Neural progenitor cell (in vitro differentiated cells): ENCODE data around the gene RASL11B.

Source experiments
- EZH2 ChIP-seq: fragments of 200-600 bp; sonication (generic); IDR thresholded peaks from 2 replicates; pipeline ENCODE4 v1.6.1; 2017; ENCODE audit warnings: antibody characterized with exemption, mild to moderate bottlenecking, moderate library complexity
- TF ChIP-seq, protein P1 (sequence below): fragments of 200-600 bp; sonication (generic); IDR thresholded peaks from 2 replicates; pipeline ENCODE4 v1.5.1; 2017; ENCODE audit warnings: antibody characterized with exemption, mild to moderate bottlenecking

DNA sequence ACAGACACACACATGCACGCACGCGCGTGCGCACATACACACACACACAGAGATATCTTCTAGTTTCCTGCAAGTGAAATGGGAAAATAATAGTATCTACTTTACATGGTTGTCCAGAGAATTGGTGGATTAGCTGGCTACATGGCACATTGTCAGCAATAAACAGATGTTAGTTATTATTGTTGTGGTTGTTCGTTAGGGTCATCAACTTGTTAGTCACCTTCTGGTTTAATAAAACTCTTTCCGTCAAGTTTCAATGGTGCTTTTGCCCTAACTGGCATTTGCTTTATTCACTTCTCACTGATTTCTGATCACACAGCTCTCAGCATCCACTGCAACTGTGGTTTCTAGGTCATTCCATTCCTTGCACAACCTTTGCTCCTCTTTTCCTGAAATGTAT lies 25.4 kb upstream of the RASL11B start:
- TF ChIP-seq, protein P1, sequence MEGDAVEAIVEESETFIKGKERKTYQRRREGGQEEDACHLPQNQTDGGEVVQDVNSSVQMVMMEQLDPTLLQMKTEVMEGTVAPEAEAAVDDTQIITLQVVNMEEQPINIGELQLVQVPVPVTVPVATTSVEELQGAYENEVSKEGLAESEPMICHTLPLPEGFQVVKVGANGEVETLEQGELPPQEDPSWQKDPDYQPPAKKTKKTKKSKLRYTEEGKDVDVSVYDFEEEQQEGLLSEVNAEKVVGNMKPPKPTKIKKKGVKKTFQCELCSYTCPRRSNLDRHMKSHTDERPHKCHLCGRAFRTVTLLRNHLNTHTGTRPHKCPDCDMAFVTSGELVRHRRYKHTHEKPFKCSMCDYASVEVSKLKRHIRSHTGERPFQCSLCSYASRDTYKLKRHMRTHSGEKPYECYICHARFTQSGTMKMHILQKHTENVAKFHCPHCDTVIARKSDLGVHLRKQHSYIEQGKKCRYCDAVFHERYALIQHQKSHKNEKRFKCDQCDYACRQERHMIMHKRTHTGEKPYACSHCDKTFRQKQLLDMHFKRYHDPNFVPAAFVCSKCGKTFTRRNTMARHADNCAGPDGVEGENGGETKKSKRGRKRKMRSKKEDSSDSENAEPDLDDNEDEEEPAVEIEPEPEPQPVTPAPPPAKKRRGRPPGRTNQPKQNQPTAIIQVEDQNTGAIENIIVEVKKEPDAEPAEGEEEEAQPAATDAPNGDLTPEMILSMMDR, result no peak
- TF ChIP-seq EZH2, result no peak
